SK-N-DZ (cell line): ENCODE measurements around the gene STAT5A.
"Not testable (repeated sequence)": the region's sequence is repeated elsewhere in the genome, so short reads cannot be mapped to it uniquely, and the experiment has no call there.

Experiments used
- DNase-seq: peaks from one replicate; pipeline ENCODE4 v3.0.0-alpha.2; 2015; ENCODE audit warnings: low spot score

The STAT5A gene

GRCh38 chr17:42305543-42306384, 17.5 kb downstream of the STAT5A start:
- DNase-seq = no peak

- DNase-seq = no peak
Observed at GRCh38 chr17:42306385-42306667, 18.0 kb downstream of the STAT5A start.

GRCh38 chr17:42307362-42307927, 19.1 kb downstream of the STAT5A start:
- no peak for DNase-seq

GRCh38 chr17:42308446-42308845, 20.1 kb downstream of the STAT5A start:
- no peak for DNase-seq

- DNase-seq = no peak
Observed at GRCh38 chr17:42309142-42309541, 20.8 kb downstream of the STAT5A start.

DNA sequence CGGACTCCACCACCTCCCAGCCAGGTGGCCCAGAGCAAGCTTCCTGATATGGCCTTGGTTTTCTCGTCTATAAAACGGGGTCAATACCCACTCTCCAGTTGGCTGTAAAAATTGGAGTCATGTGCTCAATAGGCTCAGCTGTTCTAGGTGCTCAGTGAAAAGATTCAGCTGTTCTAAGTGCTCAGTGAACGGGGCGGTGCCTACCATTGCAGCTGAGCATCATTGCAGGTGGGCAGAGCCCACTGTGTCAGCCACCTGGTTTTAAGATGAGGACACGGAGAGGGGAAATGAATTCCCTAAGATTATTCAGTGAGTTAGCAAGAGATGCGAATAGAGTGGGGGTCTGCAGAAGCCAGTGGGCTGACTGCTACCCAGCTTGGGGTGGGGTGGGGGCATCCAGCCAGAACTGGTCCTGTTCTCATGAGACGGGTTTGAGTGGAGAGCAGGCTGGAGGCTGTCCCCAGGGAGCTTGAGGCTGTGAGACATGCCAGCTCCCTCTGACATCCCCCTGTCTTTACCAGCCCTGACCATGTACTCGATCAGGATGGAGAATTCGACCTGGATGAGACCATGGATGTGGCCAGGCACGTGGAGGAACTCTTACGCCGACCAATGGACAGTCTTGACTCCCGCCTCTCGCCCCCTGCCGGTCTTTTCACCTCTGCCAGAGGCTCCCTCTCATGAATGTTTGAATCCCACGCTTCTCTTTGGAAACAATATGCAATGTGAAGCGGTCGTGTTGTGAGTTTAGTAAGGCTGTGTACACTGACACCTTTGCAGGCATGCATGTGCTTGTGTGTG, 21.9 kb downstream of the STAT5A start:
- DNase-seq = peak; percentile 55

- no peak for DNase-seq
Observed at GRCh38 chr17:42310787-42311215, 22.5 kb downstream of the STAT5A start.

DNA sequence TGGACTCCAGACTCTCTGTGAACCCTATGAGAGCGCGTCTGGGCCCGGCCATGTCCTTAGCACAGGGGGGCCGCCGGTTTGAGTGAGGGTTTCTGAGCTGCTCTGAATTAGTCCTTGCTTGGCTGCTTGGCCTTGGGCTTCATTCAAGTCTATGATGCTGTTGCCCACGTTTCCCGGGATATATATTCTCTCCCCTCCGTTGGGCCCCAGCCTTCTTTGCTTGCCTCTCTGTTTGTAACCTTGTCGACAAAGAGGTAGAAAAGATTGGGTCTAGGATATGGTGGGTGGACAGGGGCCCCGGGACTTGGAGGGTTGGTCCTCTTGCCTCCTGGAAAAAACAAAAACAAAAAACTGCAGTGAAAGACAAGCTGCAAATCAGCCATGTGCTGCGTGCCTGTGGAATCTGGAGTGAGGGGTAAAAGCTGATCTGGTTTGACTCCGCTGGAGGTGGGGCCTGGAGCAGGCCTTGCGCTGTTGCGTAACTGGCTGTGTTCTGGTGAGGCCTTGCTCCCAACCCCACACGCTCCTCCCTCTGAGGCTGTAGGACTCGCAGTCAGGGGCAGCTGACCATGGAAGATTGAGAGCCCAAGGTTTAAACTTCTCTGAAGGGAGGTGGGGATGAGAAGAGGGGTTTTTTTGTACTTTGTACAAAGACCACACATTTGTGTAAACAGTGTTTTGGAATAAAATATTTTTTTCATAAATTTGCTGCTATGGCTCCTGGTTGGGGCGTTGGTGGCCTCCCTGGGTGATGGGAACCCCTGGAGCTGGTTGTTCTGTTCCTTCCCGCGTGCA, 23.1 kb downstream of the STAT5A start:
- peak; percentile 95 for DNase-seq

GRCh38 chr17:42312035-42312284, 23.7 kb downstream of the STAT5A start:
- no peak for DNase-seq

DNA sequence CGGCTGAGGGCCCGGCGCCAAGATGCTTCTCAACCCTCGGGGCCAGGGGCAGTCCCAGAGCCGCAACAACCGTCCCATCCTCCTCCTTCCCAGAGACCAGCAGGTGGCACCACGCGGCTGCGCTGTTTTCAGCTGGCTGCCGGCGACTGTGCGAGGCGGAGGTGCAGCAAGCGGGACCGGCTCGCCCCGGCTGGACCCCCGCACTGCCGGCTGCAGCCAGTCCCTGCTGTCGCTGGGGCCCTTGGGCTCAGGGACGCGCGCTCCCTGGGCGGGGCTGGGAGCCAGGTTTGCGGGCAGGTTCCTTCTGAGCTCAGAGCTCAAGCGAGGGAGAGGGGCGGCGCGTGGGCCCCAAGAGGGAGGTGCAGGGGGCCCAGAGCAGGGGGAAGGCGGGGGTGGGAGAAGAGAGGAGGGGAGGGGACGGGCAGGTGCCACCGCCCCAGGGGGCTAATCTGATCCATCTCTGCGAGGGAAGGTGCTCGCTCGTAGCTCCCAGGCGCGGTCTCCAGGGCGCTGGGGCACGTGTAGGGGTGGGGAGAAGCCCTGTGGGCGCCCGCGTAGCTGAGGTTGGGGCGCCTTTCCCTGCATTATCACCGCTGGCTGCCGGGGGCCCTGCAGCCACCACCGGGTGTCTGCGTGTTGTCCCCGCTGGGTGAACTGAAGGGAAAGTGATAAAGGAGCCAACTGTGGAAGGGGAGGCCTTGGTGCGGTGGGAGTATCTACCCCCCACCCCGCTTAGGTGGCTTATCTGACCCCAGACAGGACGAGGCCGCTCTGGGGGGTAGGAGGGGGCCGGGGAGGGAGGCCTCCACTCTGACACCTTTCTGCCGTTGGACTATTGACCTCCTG, 24.2 kb downstream of the STAT5A start:
- DNase-seq = peak; percentile 92

- no peak for DNase-seq
Observed at GRCh38 chr17:42313389-42313772, 25.1 kb downstream of the STAT5A start.

DNA sequence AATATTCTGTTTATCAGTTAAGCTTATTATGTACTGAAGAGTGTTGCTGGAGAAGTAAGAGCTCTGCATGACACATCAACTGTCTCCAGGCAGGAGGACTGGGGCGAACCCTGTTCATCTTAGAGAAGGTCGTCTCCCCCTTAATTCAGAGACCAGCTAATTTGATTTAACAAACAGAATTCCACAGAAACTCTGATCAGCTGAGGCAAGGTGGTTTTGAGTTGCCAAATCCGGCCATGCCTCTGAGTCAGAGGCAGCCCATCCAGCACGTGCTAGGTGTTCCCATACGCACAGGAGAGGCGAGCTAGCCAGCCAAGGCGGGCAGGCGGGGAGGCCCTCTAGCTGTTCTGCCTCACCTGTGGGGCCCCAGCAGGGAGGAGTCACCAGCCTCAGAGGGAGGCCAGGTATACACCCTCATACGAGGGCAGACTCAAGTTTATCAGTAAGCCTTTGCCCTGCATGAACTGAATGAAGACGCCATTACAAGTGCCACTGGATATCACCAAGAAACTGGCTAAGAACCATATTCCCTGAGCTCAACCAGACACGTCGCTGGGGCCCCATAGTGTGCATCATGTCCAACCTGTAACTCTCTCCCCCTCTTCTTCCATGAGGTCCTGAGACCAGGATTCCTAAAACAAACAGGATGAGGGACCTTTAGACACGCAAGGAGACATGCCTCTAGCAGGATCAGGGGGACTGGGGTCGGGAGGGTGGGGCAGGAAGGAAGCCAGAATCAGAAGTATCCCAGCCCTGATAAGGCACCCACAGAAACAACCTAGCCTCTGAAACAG, 25.7 kb downstream of the STAT5A start:
- no peak for DNase-seq

DNA sequence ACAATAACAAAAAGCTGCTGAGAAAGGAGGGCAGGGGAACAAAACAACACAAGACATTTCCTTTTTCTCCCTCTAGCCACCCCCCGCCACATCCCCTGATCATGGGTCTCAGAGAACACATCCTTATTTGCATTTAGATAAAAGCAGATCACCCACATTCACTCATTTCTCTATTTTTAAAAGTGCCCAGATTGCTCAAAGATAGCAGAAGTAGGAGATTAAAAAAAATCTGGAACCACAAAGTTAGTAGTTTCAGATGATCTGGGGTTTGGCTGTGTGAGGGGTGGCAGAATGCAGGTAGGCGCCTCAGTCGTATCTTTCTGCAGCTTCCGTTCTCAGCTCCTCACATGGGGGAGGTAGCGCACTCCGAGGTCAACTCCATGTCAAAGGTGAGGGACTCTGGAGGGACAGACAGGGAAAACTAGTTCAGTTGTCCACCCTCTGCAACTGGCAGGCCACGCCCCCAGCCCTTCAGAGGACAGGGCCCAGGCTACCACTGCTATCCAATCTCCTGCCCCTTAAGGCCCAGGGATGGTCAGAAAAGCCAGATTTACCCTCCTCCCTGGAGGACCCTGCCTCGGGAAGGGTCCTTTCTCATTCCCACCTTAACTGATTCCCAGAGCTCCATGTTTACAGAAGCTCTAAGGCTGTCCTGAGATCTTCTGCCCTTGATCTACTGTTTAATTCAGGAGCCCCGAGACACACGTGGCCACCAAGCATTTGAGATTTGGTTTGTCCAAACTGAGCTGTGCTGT, 27.3 kb downstream of the STAT5A start:
- no peak for DNase-seq

DNA sequence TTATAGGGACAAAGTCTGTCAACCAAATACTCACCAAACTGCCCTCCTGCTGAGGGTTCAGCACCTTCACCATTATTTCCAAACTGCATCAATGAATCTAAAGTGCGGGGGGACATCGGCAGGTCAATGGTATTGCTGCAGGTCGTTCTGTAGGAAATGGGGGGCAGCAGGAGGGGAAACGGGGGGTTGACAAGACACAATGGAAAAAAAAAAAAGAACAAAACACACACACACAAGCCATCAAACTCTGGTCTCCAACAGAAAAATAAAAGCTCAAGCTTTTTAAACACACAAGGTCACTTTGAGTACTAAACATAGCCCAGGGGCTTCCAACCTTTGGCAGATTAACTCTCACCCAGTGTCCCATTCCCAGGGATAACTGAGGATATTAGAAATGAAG, 28.5 kb downstream of the STAT5A start:
- no peak for DNase-seq

- DNase-seq = no peak
Observed at GRCh38 chr17:42317266-42317845, 29.1 kb downstream of the STAT5A start.

DNA sequence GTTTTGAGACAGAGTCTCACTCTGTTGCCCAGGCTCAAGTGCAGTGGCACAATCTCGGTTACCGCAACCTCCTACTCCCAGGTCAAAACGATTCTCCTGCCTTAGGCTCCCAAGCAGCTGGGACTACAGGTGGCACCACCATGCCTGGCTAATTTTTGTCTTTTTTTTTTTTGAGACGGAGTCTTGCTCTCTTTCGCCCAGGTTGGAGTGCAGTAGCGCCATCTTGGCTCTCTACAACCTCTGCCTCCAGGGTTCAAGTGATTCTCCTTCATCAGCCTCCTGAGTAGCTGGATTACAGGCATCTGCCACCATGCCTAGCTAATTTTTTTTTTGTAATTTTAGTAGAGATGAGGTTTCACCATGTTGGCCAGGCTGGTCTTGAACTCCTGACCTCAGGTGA, 29.7 kb downstream of the STAT5A start:
- DNase-seq = not testable (repeated sequence)

GRCh38 chr17:42321555-42321954, 33.3 kb downstream of the STAT5A start:
- no peak for DNase-seq

DNA sequence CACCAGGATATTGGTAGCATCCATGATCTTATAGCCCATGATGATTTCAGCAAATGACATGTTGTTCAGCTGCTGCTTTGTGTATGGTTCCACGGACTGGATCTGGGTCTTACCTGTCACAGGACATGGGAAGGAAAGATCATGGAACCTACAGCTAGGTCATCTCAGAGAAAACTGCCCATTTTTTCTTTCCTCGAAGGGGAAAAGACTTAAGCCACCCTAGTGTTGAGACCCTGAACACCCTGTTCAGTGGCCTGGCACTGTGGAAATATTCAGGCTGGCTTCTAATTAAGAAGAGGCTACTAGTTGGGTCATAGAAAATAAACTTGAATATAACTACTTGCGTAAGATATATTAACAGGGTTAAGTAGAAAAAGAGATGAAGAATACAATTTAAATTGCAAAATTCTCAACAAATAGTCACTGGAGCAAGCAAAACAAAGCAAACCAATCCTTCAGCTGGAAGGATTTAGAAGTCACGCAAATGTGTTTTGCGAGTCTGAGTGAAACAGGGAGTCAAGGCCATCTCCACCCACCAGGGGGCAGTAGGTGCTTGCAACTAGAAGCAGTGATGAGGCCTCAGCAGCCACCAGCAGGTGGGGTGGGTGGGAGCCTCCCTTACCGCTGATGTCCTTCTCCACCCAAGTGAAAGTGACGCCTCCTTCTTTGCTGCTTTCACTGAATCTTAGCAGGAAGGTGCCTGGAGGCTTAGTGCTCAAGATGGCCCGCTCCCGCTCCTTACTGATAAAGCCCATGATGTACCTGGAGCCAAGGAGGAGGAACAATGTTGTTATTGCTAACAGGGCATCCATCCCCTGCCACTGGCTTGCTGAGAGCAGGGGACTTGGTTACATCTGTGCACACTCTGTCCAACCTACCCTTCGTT, 34.3 kb downstream of the STAT5A start:
- peak; percentile 91 for DNase-seq
